Activated CD4-positive, alpha-beta T cell treated with anti-CD3 and anti-CD28 coated beads for 48 hours (primary cell): ENCODE measurements around the gene MOCS3.

Source experiments
- DNase-seq: peaks from one replicate; pipeline ENCODE4 v3.0.0-alpha.2; 2020

The MOCS3 gene

GRCh38 chr20:50983321-50983720 lies 24.7 kb downstream of the MOCS3 start:
- no peak for DNase-seq

- DNase-seq: peak; percentile 70
These were observed 29.0 kb downstream of the MOCS3 start for GRCh38 chr20:50987493-50988210.

- DNase-seq: no peak
These were observed 32.5 kb downstream of the MOCS3 start for GRCh38 chr20:50991076-50991475.

- no peak for DNase-seq
These were observed 33.7 kb downstream of the MOCS3 start for GRCh38 chr20:50992336-50992732.

DNA sequence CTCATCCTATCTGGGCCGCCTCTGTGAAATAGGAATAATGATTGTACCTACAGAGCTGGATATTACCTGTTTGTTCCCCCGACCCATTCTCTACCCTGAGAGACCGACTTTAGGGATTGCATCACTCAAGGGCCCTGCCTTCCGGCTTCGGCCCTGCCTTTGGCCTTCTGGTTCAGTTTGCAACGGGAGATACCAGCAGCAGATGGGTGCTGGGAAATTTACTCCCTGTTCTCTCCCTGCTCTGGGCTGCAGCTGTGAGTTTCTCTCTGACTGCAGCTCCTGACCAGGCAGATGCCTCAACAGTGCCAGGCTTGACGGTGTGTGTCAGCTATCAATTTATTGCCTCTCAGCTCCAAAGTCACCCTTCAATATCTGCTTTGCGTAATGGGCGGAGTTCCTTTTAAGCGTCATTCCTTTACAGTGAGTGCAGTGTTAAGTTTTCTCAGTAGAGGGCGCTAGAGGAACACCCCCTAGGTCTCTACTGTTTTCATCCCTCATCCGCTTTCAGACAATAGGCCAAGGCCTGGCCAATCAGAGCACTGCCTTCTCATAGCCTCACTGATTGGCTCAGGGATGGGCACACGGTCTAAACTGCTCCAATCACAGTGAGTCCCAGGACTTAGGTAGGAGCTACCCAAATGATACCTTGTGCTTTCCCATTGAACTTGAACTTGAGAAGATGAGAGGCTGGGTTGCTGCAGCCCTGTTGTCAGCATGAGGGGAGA lies 34.3 kb downstream of the MOCS3 start:
- peak; percentile 76 for DNase-seq

DNA sequence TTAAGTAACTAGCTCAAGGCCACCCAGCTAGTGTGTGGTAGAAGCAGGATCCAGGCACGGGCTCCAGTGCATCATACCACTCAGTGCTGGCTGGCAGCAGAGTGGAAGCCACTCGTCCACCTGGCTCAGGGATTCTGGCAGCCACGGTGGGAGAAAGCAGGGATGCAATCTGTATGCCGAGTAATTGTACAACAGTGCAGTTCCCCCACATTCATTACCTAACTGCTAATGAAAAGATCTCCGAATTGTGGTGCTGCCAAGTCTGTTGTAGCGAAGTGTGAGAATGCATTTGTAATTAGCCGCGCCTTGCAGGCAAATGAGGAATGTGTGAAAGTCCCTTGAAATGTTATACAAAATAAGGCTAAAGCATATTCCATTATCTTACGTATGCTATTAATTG lies 35.3 kb downstream of the MOCS3 start:
- no peak for DNase-seq

DNA sequence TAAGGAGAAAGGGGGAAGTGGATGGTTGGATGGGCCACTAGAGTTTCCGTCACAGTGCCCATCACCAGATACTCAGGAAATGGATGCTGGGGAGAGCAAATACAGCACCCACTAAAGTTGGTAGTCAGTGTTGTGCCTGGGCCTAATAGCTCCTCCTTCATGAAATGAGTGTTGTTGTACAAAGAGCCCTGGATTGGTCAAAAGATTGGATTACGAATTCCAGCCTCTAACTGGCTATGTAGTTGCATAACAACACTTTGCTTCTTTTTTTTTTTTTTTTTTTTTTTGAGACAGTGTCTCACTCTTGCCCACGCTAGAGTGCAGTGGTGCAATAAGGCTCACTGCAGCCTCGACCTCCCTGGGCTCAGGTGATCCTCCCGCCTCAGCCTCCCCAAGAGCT lies 36.9 kb downstream of the MOCS3 start:
- DNase-seq: no peak

DNA sequence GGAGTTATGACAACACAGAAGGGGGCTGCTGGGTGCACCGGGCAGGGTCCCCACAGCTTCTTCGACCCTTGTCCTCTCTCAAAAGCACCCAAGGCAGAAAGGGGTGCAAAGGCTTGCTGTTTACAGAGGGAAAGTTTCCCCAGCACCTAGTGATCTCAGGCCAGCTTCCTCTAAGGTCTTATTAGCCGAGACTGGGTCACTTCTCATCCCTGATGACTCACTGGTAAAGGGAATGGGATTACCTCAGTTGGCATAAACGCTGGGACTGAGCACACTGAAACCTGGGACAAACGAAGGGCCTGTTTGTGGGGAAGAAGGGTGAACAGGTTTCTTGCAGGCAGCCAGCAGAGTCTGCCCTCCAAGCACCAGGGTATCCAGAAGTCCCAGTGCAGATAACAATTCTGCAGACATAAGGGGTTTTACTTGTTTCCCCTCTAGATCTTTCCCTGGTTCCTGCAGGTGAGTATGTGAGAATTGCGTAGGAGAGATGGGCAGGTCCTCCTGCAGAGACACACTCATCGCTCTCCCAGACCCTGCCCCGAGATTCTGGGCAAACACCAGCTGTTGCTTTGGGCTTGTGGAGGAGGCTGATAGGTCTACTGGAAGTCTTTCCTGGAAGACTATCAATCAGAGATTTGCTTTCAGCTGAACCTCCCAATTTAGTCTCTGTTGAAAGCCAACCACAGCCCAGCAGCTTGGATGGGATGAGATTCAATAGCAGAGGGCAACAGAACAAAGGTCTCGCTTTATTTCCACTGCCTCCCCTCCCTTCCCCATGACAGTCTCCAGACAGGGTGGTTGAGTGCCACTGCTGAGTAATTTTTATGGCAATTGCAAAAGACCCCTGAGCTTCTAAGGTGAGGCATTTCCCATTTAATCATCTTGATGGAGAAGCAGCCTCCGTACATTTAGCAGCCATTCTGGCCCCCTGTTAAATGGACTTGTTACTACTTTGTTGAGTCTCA lies 38.6 kb downstream of the MOCS3 start:
- no peak for DNase-seq

DNA sequence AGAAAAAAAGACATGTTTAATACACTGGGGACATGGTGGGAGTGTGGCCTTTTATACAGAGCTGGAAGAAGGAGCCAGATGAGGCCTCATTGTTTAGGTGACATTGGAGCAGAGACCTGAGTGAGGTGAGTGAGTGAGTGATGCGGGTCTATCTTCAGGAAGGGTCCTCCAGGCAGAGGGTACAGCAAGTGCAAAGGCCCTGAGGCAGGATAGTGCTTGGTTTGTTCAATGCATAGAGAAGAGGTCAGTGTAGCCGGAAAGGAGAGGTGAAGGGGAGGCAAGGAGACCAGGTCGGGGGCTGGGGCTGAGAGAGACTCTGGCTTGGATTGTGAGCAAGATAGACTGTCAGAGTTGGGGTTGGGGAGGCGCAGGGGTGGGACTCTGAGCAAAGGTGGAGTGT lies 40.7 kb downstream of the MOCS3 start:
- no peak for DNase-seq

DNA sequence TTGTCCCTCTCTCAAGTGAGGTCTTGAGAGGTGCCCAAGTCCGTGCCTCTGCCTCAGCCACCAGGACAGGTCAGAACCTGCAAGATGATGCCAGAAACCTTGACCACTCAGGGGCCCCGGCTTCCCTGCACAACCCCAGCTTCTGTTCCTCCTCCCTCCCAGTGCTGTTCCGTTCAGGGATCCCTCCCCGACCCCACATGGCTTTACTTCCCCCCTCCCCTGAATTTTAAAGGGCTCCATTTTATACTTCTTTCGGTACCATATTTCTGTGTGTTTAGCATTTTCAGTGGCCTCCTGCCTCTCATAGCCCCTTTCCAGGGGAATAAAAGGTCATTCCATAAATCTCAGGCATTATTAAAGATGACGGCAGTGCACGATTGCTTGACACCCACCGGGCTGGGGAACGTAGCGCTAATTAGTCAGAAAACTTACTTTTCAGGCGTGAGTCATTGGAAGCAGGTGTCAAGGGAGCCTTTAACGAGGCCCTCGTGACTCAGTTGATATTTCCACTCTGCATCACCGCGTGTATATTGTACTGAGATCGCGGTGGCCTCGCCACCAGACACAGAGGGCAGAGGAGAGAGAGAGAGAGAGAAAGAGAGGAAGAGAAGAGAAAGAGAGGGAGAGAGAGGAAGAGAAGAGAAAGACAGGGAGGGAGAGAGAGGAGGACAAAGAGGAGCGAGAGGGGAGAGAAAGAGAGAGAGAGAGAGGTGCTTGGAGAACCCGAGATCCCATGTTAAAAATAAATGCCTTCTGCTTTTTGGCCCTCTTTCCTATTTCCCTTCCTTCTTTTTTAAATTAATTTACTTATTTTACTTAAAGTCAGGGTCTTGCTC lies 43.0 kb downstream of the MOCS3 start:
- DNase-seq: peak; percentile 25

DNA sequence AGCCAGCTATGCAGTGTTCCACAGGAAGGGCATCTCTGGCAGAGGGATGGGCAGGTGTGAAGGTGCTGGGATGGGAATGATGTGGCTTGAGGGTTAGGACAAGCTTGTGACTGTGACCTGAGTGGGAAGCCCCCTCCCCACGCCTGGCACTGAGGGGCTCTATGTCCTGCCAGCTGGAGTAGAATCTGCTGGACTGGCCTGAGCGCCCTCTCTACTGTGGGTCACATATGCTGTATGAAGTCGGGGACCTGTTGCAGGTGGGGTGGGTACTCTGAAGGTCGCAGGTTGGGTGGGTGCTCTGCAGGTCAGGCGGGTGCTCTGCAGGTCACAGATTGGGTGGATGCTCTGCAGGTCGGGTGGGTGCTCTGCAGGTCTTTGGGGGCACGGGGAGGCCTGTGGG lies 44.0 kb downstream of the MOCS3 start:
- DNase-seq: no peak

- DNase-seq: no peak
These were observed 45.1 kb downstream of the MOCS3 start for GRCh38 chr20:51003753-51004152.

DNA sequence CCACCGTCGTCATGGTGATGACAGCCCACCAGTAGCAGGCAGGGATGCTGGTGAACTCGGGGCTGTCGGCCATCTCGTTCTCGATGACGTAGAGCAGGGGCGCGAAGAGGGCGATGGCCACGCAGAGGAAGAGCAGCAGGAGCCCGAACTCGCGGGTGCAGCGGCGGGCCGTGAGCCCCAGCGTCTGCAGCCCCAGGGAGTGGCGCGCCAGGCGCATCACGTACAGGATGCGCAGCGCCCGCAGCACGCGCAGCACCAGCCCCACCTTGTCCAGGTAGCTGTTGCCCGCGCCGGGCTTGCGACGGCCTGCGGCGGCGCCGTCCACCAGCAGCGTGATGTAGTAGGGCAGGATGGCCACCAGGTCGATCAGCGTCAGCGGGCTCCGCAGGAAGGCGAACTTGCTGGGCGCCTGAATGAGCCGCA lies 45.7 kb downstream of the MOCS3 start:
- DNase-seq: no peak

- no peak for DNase-seq
These were observed 46.2 kb downstream of the MOCS3 start for GRCh38 chr20:51004781-51005180.

- DNase-seq: no peak
These were observed 46.6 kb downstream of the MOCS3 start for GRCh38 chr20:51005214-51005613.

GRCh38 chr20:51008718-51009117 lies 50.1 kb downstream of the MOCS3 start:
- DNase-seq: no peak

GRCh38 chr20:51009303-51010042 lies 50.9 kb downstream of the MOCS3 start:
- DNase-seq: no peak

GRCh38 chr20:51010043-51010365 lies 51.4 kb downstream of the MOCS3 start:
- DNase-seq: no peak

DNA sequence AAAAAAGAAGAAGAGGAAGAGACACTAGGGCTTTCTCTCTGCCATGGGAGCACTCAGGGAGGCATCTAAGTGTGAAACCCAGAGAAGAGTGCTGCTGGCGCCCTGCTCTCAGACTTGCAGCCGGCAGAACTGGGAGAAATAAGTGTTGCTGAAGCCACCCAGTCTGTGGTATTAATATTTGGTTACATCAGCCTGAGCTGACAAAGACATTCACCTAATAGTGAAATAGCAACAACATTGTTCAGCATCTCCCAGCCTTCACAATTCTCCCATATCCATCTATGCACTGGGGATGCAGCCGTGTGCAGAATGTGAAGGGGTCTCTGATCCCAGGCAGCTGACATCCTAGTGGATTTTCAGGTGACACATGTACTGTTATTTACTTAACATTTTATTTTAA lies 52.3 kb downstream of the MOCS3 start:
- DNase-seq: no peak

- no peak for DNase-seq
These were observed 52.9 kb downstream of the MOCS3 start for GRCh38 chr20:51011479-51011878.

GRCh38 chr20:51012357-51012756 lies 53.7 kb downstream of the MOCS3 start:
- DNase-seq: no peak
